NK-92 (cell line): ENCODE measurements around the gene TLL2.

Experiments
- DNase-seq: peaks from one replicate; lab custom pipeline; 2025; ENCODE audit not compliant: unreplicated experiment; lab: John Stamatoyannopoulos, UW

TLL2 gene

DNA sequence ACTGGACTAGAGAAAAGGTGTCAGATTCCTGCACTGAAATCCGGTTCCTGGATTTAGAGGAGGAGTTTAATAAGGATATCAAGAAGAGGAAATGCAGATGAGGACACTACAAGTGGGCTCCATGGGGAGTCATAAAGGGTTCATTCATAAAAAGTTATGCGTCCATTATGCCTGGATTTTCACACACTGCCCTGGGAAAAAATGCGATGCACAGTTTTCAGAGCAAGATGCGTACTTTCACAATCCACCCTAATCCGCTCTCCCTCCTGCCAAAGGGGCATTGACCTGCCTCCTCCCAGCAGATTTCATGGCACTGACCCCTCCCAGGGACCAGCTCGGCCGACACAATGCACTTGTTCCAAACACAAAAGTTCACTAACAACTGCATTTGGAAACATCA is 112.7 kb downstream of the TLL2 start:
- no peak for DNase-seq

DNA sequence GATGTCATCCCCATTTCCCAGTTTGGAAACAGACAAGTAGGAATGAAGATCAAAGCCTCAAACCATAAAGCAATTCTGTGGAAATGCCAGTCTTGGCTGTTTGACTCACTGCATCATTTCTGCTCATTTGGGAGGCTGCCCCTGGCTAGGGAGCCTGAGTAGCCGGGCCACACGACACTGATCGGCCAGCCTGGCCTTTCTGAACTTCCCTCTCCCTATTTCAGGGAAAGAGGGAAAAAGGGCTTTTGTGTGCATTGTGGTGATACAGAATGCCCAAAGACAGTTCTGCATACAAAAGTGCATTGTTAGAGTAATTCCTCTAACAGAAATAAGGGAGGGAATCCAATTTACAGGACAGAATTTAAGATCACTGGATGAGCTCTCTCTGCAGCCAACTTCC is 113.3 kb downstream of the TLL2 start:
- no peak for DNase-seq

- no peak for DNase-seq
Measured at GRCh38 chr10:96397902-96398301, 115.8 kb downstream of the TLL2 start.

GRCh38 chr10:96395931-96396877 is 117.5 kb downstream of the TLL2 start:
- no peak for DNase-seq

DNA sequence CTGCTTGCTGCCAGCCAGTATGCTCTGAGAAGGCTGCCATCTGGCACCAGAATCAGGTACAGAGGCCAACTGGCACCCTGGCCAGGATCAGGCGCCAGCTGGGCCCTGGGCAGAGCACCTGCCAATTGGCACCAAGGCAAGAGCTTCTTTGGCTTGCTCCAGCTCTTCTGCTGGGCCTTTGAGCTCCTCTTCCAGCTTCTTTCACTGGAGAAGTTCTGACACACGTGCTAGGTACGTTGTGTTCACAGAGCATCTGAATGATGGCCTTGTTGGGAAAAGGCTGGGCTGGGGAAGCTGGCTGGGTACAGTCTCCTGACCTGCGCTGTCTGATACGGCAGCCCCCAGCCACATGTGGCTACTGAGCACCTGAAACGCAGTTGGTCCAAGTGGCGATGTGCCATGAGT is 123.3 kb downstream of the TLL2 start:
- no peak for DNase-seq

DNA sequence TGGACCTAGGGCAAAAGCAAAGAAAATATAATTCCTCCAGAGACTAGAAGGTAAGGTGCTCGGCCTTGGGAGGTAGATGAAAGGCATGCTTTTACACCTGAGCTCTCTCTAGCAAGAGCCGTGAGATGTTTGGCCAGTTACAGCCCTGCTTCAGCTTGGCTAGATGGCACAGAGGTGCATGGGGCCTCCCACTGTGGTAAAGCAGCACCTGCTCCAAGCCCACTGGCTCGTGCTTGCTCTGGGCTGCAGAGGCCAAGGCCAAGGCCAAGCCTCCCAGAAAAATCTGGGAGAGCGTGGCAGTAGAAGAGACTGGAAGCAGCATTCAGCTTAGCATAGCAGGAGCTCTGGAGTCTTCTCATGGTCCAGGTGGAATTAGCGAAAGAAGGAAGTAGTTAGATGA is 123.9 kb downstream of the TLL2 start:
- no peak for DNase-seq

DNA sequence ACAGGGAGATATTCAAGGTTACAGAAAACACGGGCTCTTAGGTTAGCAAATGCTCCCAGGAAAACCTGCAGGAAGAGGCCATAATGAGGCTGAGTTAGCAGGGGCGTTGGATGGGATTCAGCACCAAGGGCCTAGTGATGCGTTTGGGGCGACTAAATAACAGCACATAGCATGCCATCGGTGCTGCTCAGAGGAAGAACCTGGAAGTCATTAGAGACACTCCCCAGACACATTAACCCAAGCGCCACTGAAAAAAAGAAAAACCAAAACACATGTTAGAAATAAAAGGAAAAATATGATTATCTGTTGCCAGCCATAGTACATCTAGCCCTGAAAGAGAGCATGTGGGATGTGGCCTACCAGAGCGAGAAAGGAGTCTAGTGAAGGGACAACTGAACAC is 126.1 kb downstream of the TLL2 start:
- DNase-seq, result no peak

DNA sequence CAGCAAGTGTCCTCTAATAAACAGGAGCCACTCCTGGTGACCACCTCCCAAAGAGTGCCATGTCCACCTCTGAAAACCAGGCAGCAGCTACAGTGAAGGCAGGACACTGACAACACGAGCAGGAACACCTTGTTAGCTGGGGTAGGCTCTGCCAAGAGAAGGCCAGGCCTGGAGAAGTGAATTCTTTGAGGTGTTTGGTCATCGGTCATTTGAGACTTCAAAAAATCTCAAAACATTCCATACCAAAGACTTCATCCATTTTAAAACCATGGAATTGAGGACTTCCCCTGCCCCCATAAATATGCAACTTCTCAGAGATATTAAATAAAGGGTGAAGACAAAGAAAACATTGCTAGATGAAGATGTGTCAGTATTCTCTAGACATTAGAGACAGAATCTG is 126.6 kb downstream of the TLL2 start:
- no peak for DNase-seq

GRCh38 chr10:96384506-96384905 is 129.2 kb downstream of the TLL2 start:
- DNase-seq, result no peak

DNA sequence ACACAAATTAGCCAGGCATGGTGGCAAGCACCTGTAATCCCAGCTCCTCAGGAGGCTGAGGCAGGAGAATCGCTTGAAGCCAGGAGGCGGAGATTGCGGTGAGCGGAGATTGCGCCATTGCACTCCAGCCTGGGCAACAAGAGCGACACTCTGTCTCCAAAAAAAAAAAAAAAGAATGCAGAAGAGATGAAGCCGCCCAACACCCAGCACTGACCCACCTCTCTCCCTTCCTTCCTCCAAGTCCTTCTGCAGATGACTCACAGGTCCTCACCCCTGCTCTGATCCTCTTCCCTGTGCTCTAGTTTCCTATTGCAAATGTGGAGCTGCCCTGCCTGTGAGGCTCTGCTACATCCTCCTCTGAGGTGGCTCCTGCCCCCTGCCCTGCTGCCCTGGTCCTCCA is 132.9 kb downstream of the TLL2 start:
- DNase-seq, result no peak

DNA sequence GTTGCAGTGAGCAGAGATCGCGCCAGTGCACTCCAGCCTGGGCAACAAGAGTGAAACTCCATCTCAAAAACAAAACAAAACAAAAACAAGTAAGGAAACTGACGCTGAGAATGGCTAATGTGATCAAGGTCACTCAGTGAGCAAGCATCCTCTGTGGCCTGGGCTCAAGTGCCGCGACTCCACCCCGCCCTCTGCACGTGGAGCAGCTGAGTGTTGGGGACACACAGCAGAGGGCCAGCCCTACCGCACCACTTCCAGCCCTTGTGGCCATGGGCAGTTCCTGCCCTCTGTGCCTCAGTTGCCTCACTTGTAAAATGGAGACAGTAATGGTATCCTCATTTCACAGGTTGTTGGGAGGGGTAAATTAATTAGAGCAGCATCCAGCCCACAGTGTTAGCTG is 134.0 kb downstream of the TLL2 start:
- DNase-seq, result no peak

- DNase-seq, result no peak
Measured at GRCh38 chr10:96378741-96379140, 135.0 kb downstream of the TLL2 start.

DNA sequence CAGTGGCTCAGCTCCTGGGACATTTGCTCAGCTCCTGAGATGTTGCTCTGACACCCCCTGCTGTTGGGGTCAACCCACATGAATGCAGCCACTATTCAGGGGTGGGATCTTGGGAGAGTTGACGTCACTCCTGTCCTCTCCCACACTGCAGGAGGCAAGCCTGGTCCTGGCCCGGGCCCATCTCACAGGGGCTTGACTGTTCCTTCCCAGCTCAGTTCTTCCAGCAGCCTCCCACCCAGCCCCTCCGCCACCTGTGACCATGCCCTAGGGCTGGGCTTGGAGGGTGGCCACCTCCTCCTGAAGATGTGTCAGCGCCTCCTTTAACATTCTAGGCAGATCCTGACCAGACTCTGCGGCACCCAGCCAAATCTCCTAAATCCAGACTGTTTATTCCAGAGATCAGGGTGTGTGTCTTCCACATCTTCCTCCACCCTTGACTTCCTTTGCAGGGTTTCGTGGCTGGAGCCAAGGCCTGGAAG is 135.9 kb downstream of the TLL2 start:
- no peak for DNase-seq

DNA sequence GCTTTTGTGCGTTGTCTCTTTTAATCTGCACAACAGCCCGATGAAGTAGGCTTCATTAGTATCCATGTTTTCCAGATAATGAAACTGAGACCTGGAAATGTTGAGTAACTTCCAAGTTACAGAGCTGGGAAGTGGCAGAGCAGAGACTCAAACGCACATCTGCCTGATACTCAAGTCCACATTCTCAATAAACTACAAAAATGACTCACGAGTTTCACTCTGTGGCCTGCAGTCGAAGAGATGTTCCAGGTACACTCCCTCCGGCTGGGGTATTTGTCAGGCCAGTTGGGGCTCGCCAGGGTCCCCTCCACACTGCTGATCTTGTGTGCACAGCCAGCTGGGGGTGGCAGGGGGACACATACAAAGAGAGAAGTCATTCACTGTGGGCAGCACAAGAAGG is 137.2 kb downstream of the TLL2 start:
- DNase-seq, result no peak

- no peak for DNase-seq
Measured at GRCh38 chr10:96374985-96375830, 138.5 kb downstream of the TLL2 start.

GRCh38 chr10:96374639-96374984 is 139.1 kb downstream of the TLL2 start:
- DNase-seq, result no peak

- DNase-seq, result no peak
Measured at GRCh38 chr10:96374004-96374403, 139.7 kb downstream of the TLL2 start.

- no peak for DNase-seq
Measured at GRCh38 chr10:96371356-96371755, 142.4 kb downstream of the TLL2 start.

- no peak for DNase-seq
Measured at GRCh38 chr10:96370584-96371157, 143.1 kb downstream of the TLL2 start.

DNA sequence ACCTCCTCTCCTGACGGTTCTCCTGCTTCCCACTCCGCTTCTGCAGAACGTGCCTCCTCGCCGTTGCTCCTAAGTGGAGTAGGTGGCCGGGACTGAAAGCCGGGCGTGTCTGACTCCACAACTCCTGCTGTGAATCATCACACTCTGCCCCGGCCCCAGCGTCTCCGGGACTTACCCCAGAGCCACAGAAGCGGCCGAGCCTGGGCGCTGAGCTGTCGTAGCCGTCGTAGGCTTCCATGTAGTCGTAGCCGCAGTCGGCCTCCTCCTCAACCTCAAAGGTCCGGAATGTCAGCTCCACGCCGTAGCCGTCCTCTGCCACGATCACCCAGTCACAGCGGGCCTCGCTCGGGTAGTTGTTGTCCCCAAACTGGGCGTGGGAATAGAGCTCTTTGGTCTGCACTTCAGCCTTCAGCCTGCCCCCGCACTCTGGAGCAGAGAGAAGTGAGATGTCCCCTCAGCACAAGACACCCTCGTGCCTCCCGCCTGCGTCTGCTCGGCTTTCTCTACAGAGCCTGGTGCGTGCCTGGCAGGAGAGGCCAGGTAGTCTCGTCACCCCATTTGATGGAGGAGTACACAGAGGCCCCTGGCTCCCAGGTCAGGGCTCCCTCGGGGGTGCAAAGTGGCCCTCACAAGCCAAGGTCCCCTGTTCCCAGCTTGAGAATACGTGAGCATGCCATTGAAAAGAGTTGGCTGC is 143.7 kb downstream of the TLL2 start:
- no peak for DNase-seq

DNA sequence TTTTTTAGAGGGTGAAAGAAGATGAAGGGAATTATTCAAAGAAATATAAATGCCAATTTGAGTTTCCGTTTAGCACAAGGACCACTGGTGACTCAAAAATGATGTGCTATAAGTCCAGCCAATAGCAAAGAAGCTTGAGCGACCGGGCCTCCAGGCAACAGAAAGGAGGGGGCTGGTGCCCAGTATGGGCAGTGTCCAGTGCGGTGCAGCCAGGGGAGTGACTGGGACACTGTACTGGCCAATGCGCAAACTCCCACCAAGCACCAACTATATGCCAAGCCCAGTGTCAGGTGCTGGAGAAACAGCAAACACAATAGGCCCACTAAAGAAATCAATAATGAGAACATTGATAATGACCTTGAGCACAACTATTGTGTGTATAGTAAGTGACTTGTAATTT is 144.8 kb downstream of the TLL2 start:
- DNase-seq, result no peak
